VCaP (cell line): Measurements from ENCODE around the gene MRPL16.
"Not testable (repeated sequence)": the region's sequence is repeated elsewhere in the genome, so short reads cannot be mapped to it uniquely, and the experiment has no call there.

Experiments
- H3K27ac ChIP-seq: fragments of 450-650 bp; 2 replicates; pipeline ENCODE4 v1.5.1; 2017
- CTCF ChIP-seq: fragments of 450-650 bp; conservative IDR thresholded peaks from 2 replicates; pipeline ENCODE4 v1.5.1; 2017; ENCODE audit warnings: mild to moderate bottlenecking, moderate library complexity

The MRPL16 gene

GRCh38 chr11:59810189-59810910 lies at the start of gene MRPL16:
Gene MRPL16, minus strand, starts transcription at chr11:59810778. Its CDS starts 120 bp downstream, at chr11:59810658.
- peak within 1 kb of the TSS; percentile 81 for H3K27ac ChIP-seq

GRCh38 chr11:59859673-59860072 lies 49.1 kb upstream of the MRPL16 start:
- no peak for TF ChIP-seq CTCF
- H3K27ac ChIP-seq = no peak overlapping the region

More at GRCh38 chr11:59810189-59810910, at the start of gene MRPL16:
- TF ChIP-seq CTCF = peak; percentile 50

- no peak overlapping the region for H3K27ac ChIP-seq
- TF ChIP-seq CTCF = no peak
Measured at GRCh38 chr11:59857439-59858434, 47.2 kb upstream of the MRPL16 start.

GRCh38 chr11:59854871-59855270 lies 44.3 kb upstream of the MRPL16 start:
- no peak for TF ChIP-seq CTCF
- H3K27ac ChIP-seq = no peak overlapping the region

GRCh38 chr11:59851416-59851815 lies 40.8 kb upstream of the MRPL16 start:
- H3K27ac ChIP-seq = not testable (repeated sequence)

- H3K27ac ChIP-seq = peak overlapping the region; percentile 11; the same call in 1 of the 2 replicates
Measured at GRCh38 chr11:59849551-59849950, 39.0 kb upstream of the MRPL16 start.

GRCh38 chr11:59849129-59849528 lies 38.6 kb upstream of the MRPL16 start:
- H3K27ac ChIP-seq = peak overlapping the region; percentile 11; the same call in 1 of the 2 replicates

GRCh38 chr11:59848439-59848838 lies 37.9 kb upstream of the MRPL16 start:
- H3K27ac ChIP-seq = peak overlapping the region; percentile 11; the same call in 1 of the 2 replicates

More at GRCh38 chr11:59849129-59849528, 38.6 kb upstream of the MRPL16 start:
- no peak for TF ChIP-seq CTCF

GRCh38 chr11:59847626-59848025 lies 37.0 kb upstream of the MRPL16 start:
- no peak for TF ChIP-seq CTCF
- no peak overlapping the region for H3K27ac ChIP-seq
